ENCODE measurements around the gene DLGAP3. TPM values are rescaled to one million over a fixed set of nuclear protein-coding genes. Genes with fewer than 3 reads are reported as not detected.

The DLGAP3 gene
- total RNA-seq, 1 experiment from 2014 or later: 7.3 TPM

- TF ChIP-seq CTCF (conservative IDR thresholded peaks at IDR 0.05): no peak
- H3K23ac ChIP-seq (ENCODE audit: insufficient read length, low read depth, low read length): no peak overlapping the region
- no peaks in the 10 kb centered on the region for H3K23me2 ChIP-seq (ENCODE audit: insufficient read length, low read depth, low read length, poor library complexity, severe bottlenecking)
- H3K79me1 ChIP-seq (ENCODE audit: insufficient read depth, low read depth, low read length, poor library complexity, severe bottlenecking): no peaks in the 10 kb centered on the region
- Mint-ChIP-seq H3K4me1 (peaks cover 9 to 14% of the 10 kb centered on the region in 2 experiments), H3K27me3 (ENCODE audit: low read depth) (peaks cover 25% of the 10 kb centered on the region), H3K27ac (no peak overlapping the region), H3K4me3 (no peak overlapping the region), H3K9me3 (no peaks in the 10 kb centered on the region; a peak in 1 of 5 replicates), H3K36me3 (ENCODE audit: insufficient read depth in 1 of 3, low read depth in 3 of 3) (no peaks in the 10 kb centered on the region)
- H4K91ac ChIP-seq (ENCODE audit: insufficient read length, low read depth, low read length): no peak overlapping the region
- no peak overlapping the region for H3K27ac ChIP-seq (ENCODE audit: insufficient read length, low read depth, low read length)
- H3K9me3 ChIP-seq (ENCODE audit: control insufficient read depth, low read depth, low read length): no peaks in the 10 kb centered on the region
- no peak overlapping the region for H2BK120ac ChIP-seq (ENCODE audit: low read depth, low read length, poor library complexity, severe bottlenecking)
- no peak overlapping the region for H2BK15ac ChIP-seq (ENCODE audit: low read depth, low read length)
- H2BK20ac ChIP-seq (ENCODE audit: low read depth, low read length, poor library complexity, severe bottlenecking): no peak overlapping the region
- no peaks in the 10 kb centered on the region for H4K20me1 ChIP-seq (ENCODE audit: control insufficient read depth, insufficient read depth, insufficient read length)
- H2AK5ac ChIP-seq (ENCODE audit: insufficient read length, low read length): no peak overlapping the region
- no peaks in the 10 kb centered on the region for H3K27me3 ChIP-seq (ENCODE audit: insufficient read depth, low read length)
- H3K14ac ChIP-seq (ENCODE audit: insufficient read depth, low read length): no peak overlapping the region
- H2BK5ac ChIP-seq (ENCODE audit: insufficient read length, low read length): no peak overlapping the region
- no peak overlapping the region for H2BK12ac ChIP-seq (ENCODE audit: insufficient read length, low read depth, low read length)
- WGBS (ENCODE audit: extremely low coverage, insufficient read length, low lambda C conversion rate): no CpG with 5 or more reads among the region's 12 CpGs
- H3K4ac ChIP-seq (ENCODE audit: low read depth, low read length): no peak overlapping the region
- no peak overlapping the region for H2AFZ ChIP-seq (ENCODE audit: low read length)
- H3K4me2 ChIP-seq (ENCODE audit: insufficient read depth, insufficient read length, low read length): no peak overlapping the region
- no peaks in the 10 kb centered on the region for H3K4me1 ChIP-seq (ENCODE audit: insufficient read depth, low read length)
- DNase-seq: no peak
- H4K8ac ChIP-seq (replicated peaks; ENCODE audit: insufficient read length, low read depth, low read length): no peak overlapping the region
- no peak overlapping the region for H3K56ac ChIP-seq (ENCODE audit: insufficient read length, low read depth, low read length)
- no peak overlapping the region for H3K9ac ChIP-seq (ENCODE audit: extremely low read depth, insufficient read length, low read length)
- H3K79me2 ChIP-seq (ENCODE audit: insufficient read depth, low read length): no peaks in the 10 kb centered on the region
- no peak overlapping the region for H3T11ph ChIP-seq (ENCODE audit: low read length)
- no peak overlapping the region for H4K5ac ChIP-seq (ENCODE audit: insufficient read length, low read depth, low read length)
- H3K18ac ChIP-seq (ENCODE audit: insufficient read length, low read depth, low read length): no peak overlapping the region
Observed at GRCh38 chr1:34905098-34905459, 24.4 kb downstream of the DLGAP3 start.
